HG02981 (cell line): ENCODE data around the gene MTMR2.
A peak's percentile ranks its signal among the peaks of the same experiment; 100 is the strongest.
"Not testable (repeated sequence)": the region's sequence is repeated elsewhere in the genome, so short reads cannot be mapped to it uniquely, and the experiment has no call there.

Source experiments
- ATAC-seq: cut with Tn5 transposase; IDR thresholded peaks from one replicate; pipeline ENCODE4 v1.9.1; 2021; ENCODE audit warnings: mild to moderate bottlenecking, moderate library complexity; ENCODE audit not compliant: unreplicated experiment

The MTMR2 gene

GRCh38 chr11:95888439-95888838, 35.5 kb downstream of the MTMR2 start:
- no peak for ATAC-seq

- no peak for ATAC-seq
Measured at GRCh38 chr11:95886462-95886861, 37.4 kb downstream of the MTMR2 start.

GRCh38 chr11:95884802-95885201, 39.1 kb downstream of the MTMR2 start:
- no peak for ATAC-seq

- no peak for ATAC-seq
Measured at GRCh38 chr11:95884376-95884775, 39.5 kb downstream of the MTMR2 start.

- no peak for ATAC-seq
Measured at GRCh38 chr11:95883381-95883780, 40.5 kb downstream of the MTMR2 start.

- no peak for ATAC-seq
Measured at GRCh38 chr11:95877291-95877690, 46.6 kb downstream of the MTMR2 start.

GRCh38 chr11:95870877-95871276, 53.0 kb downstream of the MTMR2 start:
- ATAC-seq, result not testable (repeated sequence)

- no peak for ATAC-seq
Measured at GRCh38 chr11:95867105-95867504, 56.8 kb downstream of the MTMR2 start.

GRCh38 chr11:95863486-95864140, 60.3 kb downstream of the MTMR2 start:
- no peak for ATAC-seq

GRCh38 chr11:95860024-95860423, 63.9 kb downstream of the MTMR2 start:
- not testable (repeated sequence) for ATAC-seq

GRCh38 chr11:95854362-95854761, 69.5 kb downstream of the MTMR2 start:
- ATAC-seq, result not testable (repeated sequence)

- no peak for ATAC-seq
Measured at GRCh38 chr11:95853862-95854261, 70.0 kb downstream of the MTMR2 start.

- no peak for ATAC-seq
Measured at GRCh38 chr11:95853138-95853537, 70.8 kb downstream of the MTMR2 start.

- ATAC-seq, result no peak
Measured at GRCh38 chr11:95850137-95850536, 73.8 kb downstream of the MTMR2 start.

GRCh38 chr11:95849087-95849825, 74.7 kb downstream of the MTMR2 start:
- no peak for ATAC-seq

- ATAC-seq, result no peak
Measured at GRCh38 chr11:95845167-95845566, 78.7 kb downstream of the MTMR2 start.

GRCh38 chr11:95835768-95836488, 88.0 kb downstream of the MTMR2 start:
- peak; percentile 88 for ATAC-seq

GRCh38 chr11:95835351-95835750, 88.6 kb downstream of the MTMR2 start:
- no peak for ATAC-seq

GRCh38 chr11:95833378-95833777, 90.5 kb downstream of the MTMR2 start:
- ATAC-seq, result no peak

- ATAC-seq, result no peak
Measured at GRCh38 chr11:95832763-95833162, 91.1 kb downstream of the MTMR2 start.

GRCh38 chr11:95831198-95831883, 92.6 kb downstream of the MTMR2 start:
- ATAC-seq, result no peak
